ENCODE measurements around the gene SLC26A11. TPM values are rescaled to one million over a fixed set of nuclear protein-coding genes. Genes with fewer than 3 reads are reported as not detected.
"Not testable (repeated sequence)": the region's sequence is repeated elsewhere in the genome, so short reads cannot be mapped to it uniquely, and the experiment has no call there.

SLC26A11 gene
- total RNA-seq, 1 experiment from 2014 or later: 7.6 TPM

- DNase-seq (ENCODE audit: low read depth): peak; percentile 36
Observed at GRCh38 chr17:80260791-80261158, 40.5 kb downstream of the SLC26A11 start, which contains the start of gene RNF213. RNF213 (plus strand) TSS chr17:80260852; CDS start chr17:80263682, 2,830 bp downstream.

- peak; percentile 51 for DNase-seq (ENCODE audit: low read depth)
Observed at GRCh38 chr17:80261159-80261894, 41.1 kb downstream of the SLC26A11 start.

GRCh38 chr17:80261895-80262279, 41.7 kb downstream of the SLC26A11 start:
- DNase-seq (ENCODE audit: low read depth): no peak

- no peak for DNase-seq (ENCODE audit: low read depth)
Observed at GRCh38 chr17:80262291-80262690, 42.1 kb downstream of the SLC26A11 start.

DNA sequence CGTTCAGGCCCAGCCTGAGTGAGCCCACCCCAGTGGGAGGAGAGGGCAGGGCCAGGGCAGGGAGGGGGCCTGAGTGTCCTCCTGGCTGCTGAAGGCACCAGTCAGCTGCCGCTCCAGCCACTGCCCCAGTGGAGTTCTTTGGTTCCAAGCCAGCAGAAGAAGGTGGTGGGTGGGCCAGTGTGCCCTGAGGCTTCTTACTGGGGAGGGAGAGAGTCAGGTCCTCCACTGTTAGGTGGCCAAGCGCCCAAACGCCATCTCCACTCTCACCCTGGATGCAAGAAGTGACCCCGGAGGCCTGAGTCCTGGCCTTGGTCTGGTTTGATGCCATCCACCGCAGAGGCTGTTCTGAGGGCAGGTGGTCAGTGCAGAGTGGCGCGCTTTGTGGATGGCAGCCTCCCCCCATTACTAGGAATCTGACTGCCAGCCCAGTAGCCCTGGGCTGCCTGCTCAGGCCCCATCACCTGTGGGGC, 42.6 kb downstream of the SLC26A11 start:
- no peak for DNase-seq (ENCODE audit: low read depth)

DNA sequence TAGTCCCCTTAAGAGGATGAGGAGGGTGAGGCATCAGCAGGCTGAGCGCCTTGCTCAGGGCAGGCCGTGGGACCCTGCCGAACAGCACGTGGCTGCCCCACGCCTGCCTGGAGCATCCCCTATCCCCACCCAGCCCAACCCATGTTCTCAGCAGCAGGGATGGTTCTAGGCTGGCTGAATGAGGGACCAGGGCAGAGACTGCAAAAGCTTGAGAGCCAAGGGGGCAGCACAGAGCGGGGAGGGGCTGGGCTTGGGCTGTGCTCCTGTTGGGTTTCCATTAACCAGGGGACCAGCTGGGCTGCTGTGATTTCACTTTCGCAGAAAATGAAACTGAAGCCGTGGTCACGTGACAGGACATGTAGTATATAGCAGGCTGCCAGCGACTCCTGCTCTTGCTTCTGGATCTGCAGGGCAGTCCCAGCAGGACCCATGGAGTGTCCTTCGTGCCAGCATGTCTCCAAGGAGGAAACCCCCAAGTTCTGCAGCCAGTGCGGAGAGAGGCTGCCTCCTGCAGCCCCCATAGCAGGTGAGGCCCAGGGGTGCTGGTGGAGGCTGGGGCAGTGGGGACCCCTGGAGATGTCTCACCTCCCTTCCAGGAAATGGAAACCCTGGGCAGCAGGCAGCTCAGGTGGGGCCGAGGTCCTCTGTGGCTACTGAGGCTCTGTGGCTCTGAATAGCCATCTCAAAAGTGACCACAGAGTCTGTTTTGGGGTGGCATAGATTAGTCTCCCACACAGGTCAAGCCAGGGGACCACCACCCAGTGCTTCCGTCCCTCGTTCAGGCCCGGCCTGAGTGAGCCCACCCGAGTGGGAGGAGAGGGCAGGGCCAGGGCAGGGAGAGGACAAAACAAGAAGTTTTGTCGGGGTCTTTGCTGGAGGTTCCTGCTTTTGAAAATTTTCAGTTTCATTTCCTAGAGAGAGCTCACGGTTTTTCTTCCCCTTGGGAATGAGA, 43.3 kb downstream of the SLC26A11 start:
- DNase-seq (ENCODE audit: low read depth): peak; percentile 43

DNA sequence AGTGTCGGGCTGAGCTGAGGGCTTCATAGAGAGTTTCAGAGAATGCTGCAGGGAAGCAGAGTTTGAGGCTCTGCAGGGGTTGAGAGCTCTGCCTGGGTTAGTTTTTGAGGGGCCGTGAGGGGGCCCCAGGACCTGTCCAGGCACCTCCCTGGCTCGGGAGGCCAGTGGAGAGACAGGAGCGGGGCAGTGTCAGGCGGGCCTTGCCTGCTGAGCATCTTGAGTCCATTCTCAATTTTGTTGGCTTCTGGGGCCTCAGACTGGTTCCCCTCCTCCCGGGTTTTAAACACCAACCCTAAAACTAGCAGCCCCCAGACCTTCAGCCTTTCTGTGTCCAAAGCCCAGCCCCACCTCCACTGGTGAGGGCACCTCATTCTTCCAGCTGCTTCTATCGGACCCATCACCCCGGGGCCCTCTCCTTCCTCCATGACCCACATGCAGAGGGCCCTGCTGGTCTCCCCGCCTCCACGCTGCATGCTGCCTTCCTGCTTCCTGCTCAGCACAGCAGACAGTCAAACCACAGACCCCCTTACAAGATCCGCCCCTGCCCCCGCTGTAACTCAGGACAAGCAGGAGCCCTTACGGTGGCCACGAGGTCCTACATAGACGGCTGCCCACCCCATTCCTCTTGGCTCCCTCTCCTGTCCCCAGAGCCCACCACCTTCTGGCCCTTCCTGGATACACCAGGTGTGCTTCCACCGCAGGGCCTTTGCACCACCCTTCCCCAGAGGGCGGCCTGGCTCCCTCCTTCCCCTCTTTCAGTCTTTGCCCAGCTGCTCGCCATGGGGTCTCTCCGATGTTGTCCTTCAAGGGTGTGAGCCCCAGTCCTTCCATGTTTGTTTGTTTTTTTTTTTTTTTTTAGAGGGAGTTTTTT, 44.2 kb downstream of the SLC26A11 start:
- no peak for DNase-seq (ENCODE audit: low read depth)

- DNase-seq (ENCODE audit: low read depth): no peak
Observed at GRCh38 chr17:80265205-80266068, 45.2 kb downstream of the SLC26A11 start.

DNA sequence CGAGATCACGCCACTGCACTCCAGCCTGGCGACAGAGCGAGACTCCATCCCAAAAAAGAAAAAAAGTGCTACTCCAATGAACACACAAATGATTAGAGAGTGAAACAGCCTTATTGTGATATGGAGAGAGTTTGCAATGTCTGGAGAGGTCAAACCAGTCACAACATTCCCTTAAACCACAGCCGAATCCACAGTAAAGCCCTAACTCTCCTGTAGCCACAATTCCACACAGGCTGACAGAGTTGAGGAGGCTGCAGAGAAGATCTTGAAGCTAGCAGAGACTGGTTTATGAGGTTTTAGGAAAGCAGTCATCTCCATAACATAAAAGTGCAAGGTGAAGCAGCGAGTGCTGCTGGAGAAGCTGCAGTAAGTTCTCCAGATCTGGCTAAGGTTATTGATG, 47.2 kb downstream of the SLC26A11 start:
- no peak for DNase-seq (ENCODE audit: low read depth)

GRCh38 chr17:80268427-80268826, 48.2 kb downstream of the SLC26A11 start:
- no peak for DNase-seq (ENCODE audit: low read depth)

GRCh38 chr17:80269405-80269807, 49.2 kb downstream of the SLC26A11 start:
- DNase-seq (ENCODE audit: low read depth): no peak

DNA sequence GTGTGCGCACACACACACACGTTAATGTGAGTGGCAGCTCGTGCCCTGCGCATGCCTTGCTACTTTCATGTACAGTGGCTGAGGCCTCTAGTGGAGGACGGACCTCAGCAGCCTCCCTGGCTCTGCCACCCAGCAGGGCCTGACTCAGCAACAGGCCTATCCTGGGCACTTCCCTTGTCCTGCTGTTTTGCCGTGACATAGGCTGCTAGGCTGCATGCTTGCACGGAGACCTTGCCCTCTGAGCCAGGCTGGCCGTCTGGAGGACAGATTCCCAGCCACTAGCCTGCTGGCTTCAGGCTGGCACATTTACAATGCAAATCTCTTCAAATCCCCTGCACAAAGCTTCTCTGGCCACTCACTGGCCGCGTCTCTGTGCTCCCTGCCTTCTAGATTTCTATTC, 49.9 kb downstream of the SLC26A11 start:
- DNase-seq (ENCODE audit: low read depth): no peak

DNA sequence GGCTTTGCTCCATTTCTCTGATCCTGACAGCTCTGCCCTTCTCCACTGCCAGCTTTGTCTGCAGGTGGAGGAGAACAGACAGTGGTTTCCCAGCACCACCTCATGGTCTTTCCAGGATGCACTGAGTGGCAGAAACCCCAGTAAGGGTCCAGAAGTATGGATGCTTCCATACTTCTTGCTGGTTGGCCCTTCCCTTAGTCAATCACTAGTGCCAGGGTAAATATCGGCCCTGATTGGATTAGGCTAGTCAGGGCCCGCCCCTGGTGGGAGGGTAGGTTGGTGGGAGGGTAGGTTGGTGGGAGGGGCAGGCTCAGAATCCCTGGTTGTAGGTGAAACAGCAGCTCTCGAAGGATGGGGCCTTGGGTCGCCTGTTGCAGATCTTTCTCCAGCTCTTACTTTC, 50.6 kb downstream of the SLC26A11 start:
- no peak for DNase-seq (ENCODE audit: low read depth)

GRCh38 chr17:80272366-80272765, 52.1 kb downstream of the SLC26A11 start:
- no peak for DNase-seq (ENCODE audit: low read depth)

DNA sequence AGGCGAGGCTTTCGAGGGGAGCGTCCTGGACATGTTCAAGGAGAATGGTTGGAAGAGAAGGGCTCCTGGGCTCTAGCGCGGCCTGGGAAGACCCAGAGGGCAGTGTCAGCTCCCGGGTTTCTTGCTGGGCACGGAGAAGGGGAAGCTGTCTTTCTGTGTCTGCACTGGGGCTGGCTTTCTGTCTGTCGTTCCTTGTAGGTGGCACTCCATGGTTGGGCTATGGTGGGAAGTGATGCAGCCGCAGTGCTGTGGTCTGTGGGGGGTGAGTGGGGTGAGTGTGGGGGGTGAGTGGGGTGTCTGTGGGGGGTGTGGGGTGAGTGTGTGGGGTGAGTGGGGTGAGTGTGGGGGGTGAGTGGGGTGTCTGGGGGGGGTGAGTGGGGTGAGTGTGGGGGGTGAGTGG, 54.1 kb downstream of the SLC26A11 start:
- DNase-seq (ENCODE audit: low read depth): no peak

DNA sequence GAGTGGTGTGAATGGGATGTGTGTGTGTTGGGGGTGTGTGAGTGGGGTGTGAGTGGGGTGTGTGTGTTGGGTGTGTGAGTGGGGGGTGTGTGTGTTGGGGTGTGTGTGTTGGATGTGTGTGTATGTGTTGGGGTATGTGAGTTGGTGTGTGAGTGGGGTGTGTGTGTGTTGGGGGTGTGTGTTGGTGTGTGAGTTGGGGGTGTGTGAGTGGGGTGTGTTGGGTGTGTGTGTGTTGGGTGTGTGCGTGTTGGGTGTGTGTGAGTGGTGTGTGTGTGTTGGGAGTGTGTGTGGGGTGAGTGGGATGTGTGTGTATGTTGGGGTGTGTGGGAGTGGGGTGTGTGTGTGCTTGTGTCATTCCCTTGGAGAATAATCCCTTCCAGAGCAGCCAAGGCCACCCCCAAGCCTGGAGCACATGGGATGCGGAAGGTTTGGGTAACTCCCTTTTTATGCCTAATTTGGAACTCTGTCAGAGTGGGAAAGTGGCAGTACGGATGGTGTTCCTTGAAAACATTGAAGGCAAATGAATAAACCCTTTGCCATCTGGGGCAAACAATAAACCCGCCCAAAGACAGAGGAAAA, 54.7 kb downstream of the SLC26A11 start:
- DNase-seq (ENCODE audit: low read depth): no peak

DNA sequence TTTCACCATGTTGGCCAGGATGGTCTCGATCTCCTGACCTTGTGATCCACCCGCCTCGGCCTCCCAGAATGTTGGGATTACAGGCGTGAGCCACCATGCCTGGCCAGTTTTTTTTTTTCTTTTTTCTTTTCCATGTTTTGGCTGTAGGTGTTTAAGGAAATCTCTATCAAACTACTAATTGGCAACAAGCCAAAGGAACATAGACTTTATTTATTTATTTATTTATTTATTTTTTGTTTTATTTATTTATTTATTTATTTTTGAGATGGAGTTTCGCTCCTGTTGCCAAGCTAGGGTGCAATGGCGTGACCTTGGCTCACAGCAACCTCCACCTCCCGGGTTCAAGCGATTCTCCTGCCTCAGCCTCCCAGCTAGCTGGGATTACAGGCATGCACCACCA, 55.6 kb downstream of the SLC26A11 start:
- DNase-seq (ENCODE audit: low read depth): not testable (repeated sequence)

DNA sequence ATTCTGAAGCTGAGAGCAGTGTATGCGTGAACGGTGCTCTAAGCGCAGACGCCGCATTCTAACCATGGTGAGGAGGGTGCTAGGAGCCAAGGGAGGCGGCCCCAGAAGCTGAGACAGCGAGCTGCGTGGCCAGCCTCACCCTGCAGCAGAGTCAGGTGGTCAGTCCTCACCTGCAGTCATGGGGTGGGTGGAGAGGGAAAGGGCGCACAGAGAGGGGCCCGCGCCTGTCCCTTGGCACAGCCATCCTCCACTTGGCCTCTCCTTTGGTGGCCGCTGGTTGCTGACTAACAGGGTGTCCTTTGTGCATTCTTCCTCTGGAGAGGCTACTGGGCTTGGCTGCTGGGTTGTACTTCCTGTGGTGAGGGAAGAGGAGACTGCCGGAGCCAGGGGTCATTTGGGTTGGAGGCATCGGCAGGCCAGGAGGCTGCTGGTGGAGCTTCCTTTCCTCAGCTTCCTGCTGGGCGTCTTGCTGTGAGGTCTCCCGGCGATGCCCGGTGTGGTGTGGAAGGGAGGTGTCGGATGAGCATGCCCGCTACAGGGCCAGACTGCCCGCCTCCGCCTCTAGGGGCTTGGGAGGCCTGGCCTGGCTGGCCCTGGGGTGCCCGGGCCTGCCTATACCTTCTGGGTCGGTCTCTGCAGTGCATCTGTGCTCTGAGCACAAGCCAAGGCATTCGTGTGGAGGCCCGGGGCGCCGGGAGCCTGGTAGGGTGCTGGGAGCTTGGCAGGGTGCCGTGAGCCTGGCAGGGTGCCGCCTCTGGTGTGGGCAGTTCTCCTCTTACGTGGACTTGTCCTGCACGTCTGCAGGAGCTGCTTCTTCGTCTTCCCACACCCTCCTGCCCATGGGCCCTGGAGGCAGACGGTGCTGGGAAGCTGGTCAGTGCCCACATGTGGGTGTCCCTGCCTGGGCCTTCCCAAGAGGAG, 57.8 kb downstream of the SLC26A11 start:
- DNase-seq (ENCODE audit: low read depth): peak; percentile 50

- no peak for DNase-seq (ENCODE audit: low read depth)
Observed at GRCh38 chr17:80279895-80280294, 59.7 kb downstream of the SLC26A11 start.
